NCI-H1092 (cell line): ENCODE measurements around the gene SEMA3C.

Experiments used
- DNase-seq: peaks from one replicate; lab custom pipeline; 2025; lab: John Stamatoyannopoulos, UW

The SEMA3C gene

DNA sequence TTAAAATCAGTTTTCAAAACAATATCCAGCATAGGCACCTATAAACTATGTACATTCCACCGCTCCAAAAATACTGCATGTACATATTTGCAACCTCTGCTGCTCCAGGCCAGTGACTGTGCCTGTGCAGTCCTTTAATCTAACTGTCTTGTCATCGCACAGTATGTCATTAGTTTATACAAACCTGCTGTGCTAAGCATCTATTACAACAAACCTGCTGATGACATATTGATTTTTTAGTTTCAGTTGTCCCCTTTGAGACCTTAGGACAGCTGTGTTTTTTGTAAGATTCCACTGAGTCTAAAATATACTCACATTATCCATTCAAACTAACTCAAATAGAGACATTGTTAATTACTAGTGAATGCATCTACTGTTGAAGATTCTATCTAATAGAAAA lies 33.1 kb downstream of the SEMA3C start:
- no peak for DNase-seq

GRCh38 chr7:80884511-80885195 lies 34.2 kb downstream of the SEMA3C start:
- DNase-seq, result no peak

- no peak for DNase-seq
Observed at GRCh38 chr7:80883154-80884025, 35.5 kb downstream of the SEMA3C start.

- DNase-seq, result no peak
Observed at GRCh38 chr7:80882213-80882801, 36.5 kb downstream of the SEMA3C start.

DNA sequence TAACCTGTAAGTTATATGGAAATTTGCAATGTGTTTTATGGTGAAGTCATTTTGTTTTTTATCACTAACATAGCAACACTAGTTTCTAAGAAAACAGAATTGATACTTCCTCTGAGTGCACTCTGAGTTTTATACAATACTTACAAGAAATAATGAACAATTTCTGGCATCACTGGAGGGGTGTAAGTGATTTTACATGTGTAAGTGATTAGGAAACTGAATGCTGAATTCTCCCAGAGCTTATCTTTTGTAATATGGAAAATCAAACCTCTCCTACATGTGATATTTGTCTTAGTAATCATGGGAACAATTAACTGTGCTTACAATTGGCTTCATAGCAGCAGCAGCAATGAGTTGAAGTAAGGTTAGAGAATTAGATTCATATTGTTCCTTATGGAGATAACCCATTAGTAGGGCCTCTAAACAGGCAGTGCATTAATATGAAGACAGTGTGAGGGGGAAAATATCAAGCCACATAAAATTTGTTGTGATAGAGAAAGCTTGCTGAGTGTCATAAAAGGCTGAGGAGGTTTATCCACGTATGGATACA lies 37.4 kb downstream of the SEMA3C start:
- no peak for DNase-seq

GRCh38 chr7:80879849-80880248 lies 39.0 kb downstream of the SEMA3C start:
- no peak for DNase-seq

- no peak for DNase-seq
Observed at GRCh38 chr7:80876894-80877414, 41.9 kb downstream of the SEMA3C start.

GRCh38 chr7:80875537-80876120 lies 43.2 kb downstream of the SEMA3C start:
- DNase-seq, result no peak

- no peak for DNase-seq
Observed at GRCh38 chr7:80873140-80873539, 45.7 kb downstream of the SEMA3C start.

- DNase-seq, result no peak
Observed at GRCh38 chr7:80871228-80871627, 47.6 kb downstream of the SEMA3C start.

DNA sequence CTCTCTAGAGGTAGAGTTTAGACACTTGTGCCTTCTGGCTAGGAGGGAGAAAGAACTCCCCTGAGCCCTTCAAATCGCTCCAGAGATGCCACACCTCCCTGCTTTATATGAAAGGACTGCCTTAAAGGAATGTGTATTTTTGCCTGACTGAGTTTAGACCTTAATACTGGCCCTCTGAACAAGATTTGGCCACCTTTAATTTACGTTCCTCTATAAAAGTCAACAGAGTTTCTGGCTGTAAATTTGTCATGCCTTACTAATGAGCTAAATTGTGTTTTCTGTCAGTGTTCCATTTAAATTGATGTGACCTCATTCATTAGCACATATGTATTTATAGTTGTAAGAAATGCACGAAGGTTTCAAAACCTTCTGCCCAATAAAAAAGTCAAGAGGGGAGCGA lies 48.0 kb downstream of the SEMA3C start:
- DNase-seq, result no peak

GRCh38 chr7:80869821-80870751 lies 48.8 kb downstream of the SEMA3C start:
- DNase-seq, result no peak

DNA sequence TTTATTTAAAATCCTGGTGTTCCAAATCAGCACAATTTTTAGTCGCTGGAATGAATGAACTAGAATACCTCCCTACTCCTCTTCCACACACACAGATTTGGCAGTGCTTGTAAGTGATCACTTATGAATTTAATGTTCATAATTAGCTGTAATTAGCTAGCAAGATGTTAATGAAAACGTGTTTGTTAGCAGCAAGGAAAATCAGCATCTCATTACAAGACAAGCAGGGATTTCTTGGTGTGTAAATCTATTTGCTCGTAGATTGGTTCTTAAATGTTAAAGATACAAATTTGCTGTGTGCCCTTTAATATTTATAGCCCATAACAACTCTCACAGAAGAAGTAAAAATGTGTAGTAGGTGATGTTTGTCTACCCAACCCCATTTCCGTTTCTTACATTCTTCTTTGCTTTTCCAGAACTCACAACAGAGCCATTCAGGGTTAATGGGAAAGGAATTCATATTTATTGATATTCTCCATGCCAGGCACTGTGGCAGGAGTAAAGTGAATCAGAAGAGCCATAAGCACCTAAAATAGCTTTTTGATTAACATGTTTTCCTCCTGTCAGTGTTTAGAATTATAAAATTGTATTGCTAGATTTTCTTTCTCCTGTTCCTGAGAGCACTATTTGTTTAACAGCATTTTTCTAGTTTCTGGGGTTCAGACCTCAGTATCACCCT lies 49.6 kb downstream of the SEMA3C start:
- DNase-seq, result no peak

DNA sequence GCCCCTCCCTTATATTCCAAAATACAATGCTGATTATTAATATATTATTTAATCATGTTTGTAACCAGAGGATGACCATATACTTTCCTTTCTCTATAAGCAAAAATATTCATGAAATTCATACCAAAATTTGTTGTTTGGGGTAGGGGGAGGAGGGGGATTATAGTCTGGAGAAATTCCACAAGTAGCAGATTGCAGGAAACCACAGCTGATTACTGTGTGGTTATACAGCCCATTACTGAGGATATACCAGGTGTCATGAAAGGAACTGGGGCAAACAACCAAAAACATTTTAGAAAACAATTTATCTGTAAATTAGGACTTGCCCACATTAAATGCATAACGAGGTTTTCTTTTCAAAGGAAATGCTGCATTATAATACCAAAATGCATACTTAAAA lies 50.3 kb downstream of the SEMA3C start:
- DNase-seq, result no peak

- no peak for DNase-seq
Observed at GRCh38 chr7:80860554-80860953, 58.3 kb downstream of the SEMA3C start.

GRCh38 chr7:80859272-80859970 lies 59.4 kb downstream of the SEMA3C start:
- DNase-seq, result no peak

- DNase-seq, result no peak
Observed at GRCh38 chr7:80858141-80858903, 60.5 kb downstream of the SEMA3C start.

- DNase-seq, result no peak
Observed at GRCh38 chr7:80856769-80857168, 62.1 kb downstream of the SEMA3C start.

- DNase-seq, result no peak
Observed at GRCh38 chr7:80851896-80852476, 66.9 kb downstream of the SEMA3C start.
